Activated CD4-positive, alpha-beta T cell treated with anti-CD3 and anti-CD28 coated beads for 36 hours (primary cell): ENCODE data around the gene TMC3. TPM values are rescaled to one million over a fixed set of nuclear protein-coding genes. Genes with fewer than 3 reads are reported as not detected.

Experiments used
- ATAC-seq: fragments of 200-7000 bp; cut with Tn5 transposase; one replicate; pipeline ENCODE4 v1.10.0; 2021; ENCODE audit warnings: mild to moderate bottlenecking, moderate library complexity
- CTCF ChIA-PET: fragments of 350-600 bp; sonication (Branson Sonifier 250); formaldehyde crosslinking; loops from one replicate; lab custom pipeline; 2021; ENCODE audit warnings: antibody characterized with exemption; lab: Charles Lee
- POLR2A ChIA-PET: fragments of 350-600 bp; sonication (Branson Sonifier 250); formaldehyde crosslinking; loops from one replicate; lab custom pipeline; 2021; ENCODE audit warnings: antibody characterized with exemption, inconsistent platforms; lab: Charles Lee
- DNase-seq: peaks from one replicate; pipeline ENCODE4 v3.0.0-alpha.2; 2020
- H3K27ac Mint-ChIP-seq: one replicate; pipeline ENCODE4 v1.8.0; 2021; ENCODE audit warnings: mixed read lengths
- H3K27me3 Mint-ChIP-seq: one replicate; pipeline ENCODE4 v1.8.0; 2021; ENCODE audit warnings: mixed read lengths
- H3K36me3 Mint-ChIP-seq: one replicate; pipeline ENCODE4 v1.8.0; 2021; ENCODE audit warnings: low read depth, mixed read lengths
- H3K4me1 Mint-ChIP-seq: one replicate; pipeline ENCODE4 v1.8.0; 2021; ENCODE audit warnings: mixed read lengths
- H3K4me3 Mint-ChIP-seq: one replicate; pipeline ENCODE4 v1.8.0; 2021; ENCODE audit warnings: mild to moderate bottlenecking, moderate library complexity, mixed read lengths
- H3K9me3 Mint-ChIP-seq: one replicate; pipeline ENCODE4 v1.8.0; 2021; ENCODE audit warnings: low read depth, mixed read lengths
- intact Hi-C, 2 experiments: fragments of 100-400 bp; cut with DNase I in 1 of 2; cut with micrococcal nuclease in 1 of 2; formaldehyde crosslinking; loops; one replicate each; pipeline versions ENCODE4 v1.14.2 to v1.15.1; 2022 to 2024; cut with DNase I, micrococcal nuclease
- total RNA-seq, 2 experiments: library from RNA; stranded (reverse); gene quantifications; one replicate each; pipeline ENCODE4 v1.2.3, GENCODE V29; 2021

Gene TMC3
- total RNA-seq, 2 experiments from 2014 or later = not detected

GRCh38 chr15:81407718-81408117, 33.7 kb upstream of the TMC3 start:
- H3K9me3 Mint-ChIP-seq = no peaks in the 10 kb centered on the region
- CTCF ChIA-PET = interaction anchor here (0.6 to 2.7 kb wide), 6 partner anchors 8 to 345 kb away, joined by 3 to 14 read pairs (median 4); no protein-coding TSS in a partner anchor
- no peaks in the 10 kb centered on the region for H3K36me3 Mint-ChIP-seq
- no peak for ATAC-seq
- POLR2A ChIA-PET = interaction anchor here (0.5 kb wide), 1 partner anchor 268 kb away, joined by 3 read pairs; no protein-coding TSS in a partner anchor
- H3K4me3 Mint-ChIP-seq = no peak overlapping the region
- intact Hi-C loops = loop anchor here in 1 of 2 experiments (10.0 kb wide), 1 partner anchor 413 kb away; no protein-coding TSS in a partner anchor
- no peak for DNase-seq
- H3K4me1 Mint-ChIP-seq = peaks cover 4% of the 10 kb centered on the region
- no peak overlapping the region for H3K27ac Mint-ChIP-seq
- no peaks in the 10 kb centered on the region for H3K27me3 Mint-ChIP-seq

GRCh38 chr15:81407176-81407575, 33.2 kb upstream of the TMC3 start:
- POLR2A ChIA-PET = interaction anchor here (0.5 kb wide), 1 partner anchor 267 kb away, joined by 3 read pairs; no protein-coding TSS in a partner anchor
- H3K27ac Mint-ChIP-seq = no peak overlapping the region
- DNase-seq (no peak), ATAC-seq (no peak)
- H3K9me3 Mint-ChIP-seq = no peaks in the 10 kb centered on the region
- peaks cover 4% of the 10 kb centered on the region for H3K4me1 Mint-ChIP-seq
- no peaks in the 10 kb centered on the region for H3K27me3 Mint-ChIP-seq
- no peaks in the 10 kb centered on the region for H3K36me3 Mint-ChIP-seq
- intact Hi-C loops = loop anchor here in 1 of 2 experiments (10.0 kb wide), 1 partner anchor 412 kb away; no protein-coding TSS in a partner anchor
- no peak overlapping the region for H3K4me3 Mint-ChIP-seq
- CTCF ChIA-PET = interaction anchor here (0.7 to 2.7 kb wide), 5 partner anchors 10 to 141 kb away, joined by 3 to 14 read pairs (median 4); no protein-coding TSS in a partner anchor

GRCh38 chr15:81400640-81401236, 26.7 kb upstream of the TMC3 start:
- ATAC-seq = peak; percentile 44
- H3K4me3 Mint-ChIP-seq = no peak overlapping the region
- no peaks in the 10 kb centered on the region for H3K9me3 Mint-ChIP-seq
- no peaks in the 10 kb centered on the region for H3K36me3 Mint-ChIP-seq
- ChIA-PET CTCF (interaction anchor here (0.6 to 5.4 kb wide), 11 partner anchors 10 to 543 kb away, joined by 3 to 70 read pairs (median 5); no protein-coding TSS in a partner anchor), POLR2A (no interaction called here)
- no peak overlapping the region for H3K27ac Mint-ChIP-seq
- intact Hi-C loops = loop anchor here (1.0 to 10.0 kb wide), 6 partner anchors 68 to 406 kb away; no protein-coding TSS in a partner anchor
- no peak for DNase-seq
- H3K27me3 Mint-ChIP-seq = no peaks in the 10 kb centered on the region
- H3K4me1 Mint-ChIP-seq = peaks cover 3% of the 10 kb centered on the region

- no peaks in the 10 kb centered on the region for H3K9me3 Mint-ChIP-seq
- no peak overlapping the region for H3K27ac Mint-ChIP-seq
- ATAC-seq (no peak), DNase-seq (no peak)
- ChIA-PET CTCF (interaction anchor here (0.7 to 5.4 kb wide), 15 partner anchors 9 to 292 kb away, joined by 3 to 70 read pairs (median 5); no protein-coding TSS in a partner anchor), POLR2A (no interaction called here)
- intact Hi-C loops = no loop called here
- no peak overlapping the region for H3K4me3 Mint-ChIP-seq
- H3K4me1 Mint-ChIP-seq = peaks cover 3% of the 10 kb centered on the region
- no peaks in the 10 kb centered on the region for H3K36me3 Mint-ChIP-seq
- H3K27me3 Mint-ChIP-seq = no peaks in the 10 kb centered on the region
These were observed 25.0 kb upstream of the TMC3 start for GRCh38 chr15:81398910-81399551.

- H3K4me1 Mint-ChIP-seq = peaks cover 3% of the 10 kb centered on the region
- H3K36me3 Mint-ChIP-seq = no peaks in the 10 kb centered on the region
- no peaks in the 10 kb centered on the region for H3K9me3 Mint-ChIP-seq
- no peak for ATAC-seq
- no peak overlapping the region for H3K4me3 Mint-ChIP-seq
- ChIA-PET POLR2A (no interaction called here), CTCF (interaction anchor here (0.9 to 5.4 kb wide), 8 partner anchors 9 to 292 kb away, joined by 3 to 70 read pairs (median 10); no protein-coding TSS in a partner anchor)
- intact Hi-C loops = no loop called here
- no peak overlapping the region for H3K27ac Mint-ChIP-seq
- DNase-seq = no peak
- H3K27me3 Mint-ChIP-seq = no peaks in the 10 kb centered on the region
These were observed 24.4 kb upstream of the TMC3 start for GRCh38 chr15:81398456-81398855.

GRCh38 chr15:81394603-81395002, 20.6 kb upstream of the TMC3 start:
- DNase-seq (no peak), ATAC-seq (no peak)
- Mint-ChIP-seq H3K4me1 (no peaks in the 10 kb centered on the region), H3K36me3 (no peaks in the 10 kb centered on the region), H3K27ac (no peak overlapping the region), H3K4me3 (no peak overlapping the region), H3K27me3 (no peaks in the 10 kb centered on the region), H3K9me3 (no peaks in the 10 kb centered on the region)
- ChIA-PET CTCF (interaction anchor here (0.6 to 2.0 kb wide), 8 partner anchors 10 to 719 kb away, joined by 3 to 14 read pairs (median 3); no protein-coding TSS in a partner anchor), POLR2A (interaction anchor here (0.5 to 0.7 kb wide), 3 partner anchors 56 to 103 kb away, joined by 3 to 6 read pairs (median 3); no protein-coding TSS in a partner anchor)
- intact Hi-C loops = no loop called here

- Mint-ChIP-seq H3K9me3 (no peaks in the 10 kb centered on the region), H3K36me3 (no peaks in the 10 kb centered on the region), H3K27me3 (no peaks in the 10 kb centered on the region), H3K27ac (no peak overlapping the region), H3K4me3 (no peak overlapping the region), H3K4me1 (no peaks in the 10 kb centered on the region)
- ATAC-seq = no peak
- POLR2A ChIA-PET = no interaction called here
- DNase-seq = no peak
- intact Hi-C loops = no loop called here
- CTCF ChIA-PET = interaction anchor here (1.3 kb wide), 1 partner anchor 16 kb away, joined by 4 read pairs; no protein-coding TSS in a partner anchor
These were observed 17.6 kb upstream of the TMC3 start for GRCh38 chr15:81391657-81392056.

- Mint-ChIP-seq H3K27me3 (no peaks in the 10 kb centered on the region), H3K36me3 (no peaks in the 10 kb centered on the region), H3K9me3 (no peaks in the 10 kb centered on the region), H3K27ac (no peak overlapping the region), H3K4me1 (peaks cover 8% of the 10 kb centered on the region), H3K4me3 (no peak overlapping the region)
- intact Hi-C loops = loop anchor here in 1 of 2 experiments (10.0 kb wide), 1 partner anchor 74 kb away; no protein-coding TSS in a partner anchor
- DNase-seq = no peak
- CTCF ChIA-PET = interaction anchor here (1.3 to 2.3 kb wide), 3 partner anchors 11 to 113 kb away, joined by 4 to 8 read pairs (median 6); no protein-coding TSS in a partner anchor
- ATAC-seq = no peak
- POLR2A ChIA-PET = no interaction called here
These were observed 14.4 kb upstream of the TMC3 start for GRCh38 chr15:81388436-81388770.

- DNase-seq (no peak), ATAC-seq (no peak)
- Mint-ChIP-seq H3K9me3 (no peaks in the 10 kb centered on the region), H3K27ac (no peak overlapping the region), H3K27me3 (no peaks in the 10 kb centered on the region), H3K4me3 (no peak overlapping the region), H3K4me1 (peaks cover 8% of the 10 kb centered on the region), H3K36me3 (no peaks in the 10 kb centered on the region)
- ChIA-PET CTCF (interaction anchor here (1.7 to 2.3 kb wide), 2 partner anchors 14 to 113 kb away, joined by 4 to 8 read pairs; no protein-coding TSS in a partner anchor), POLR2A (no interaction called here)
- intact Hi-C loops = loop anchor here in 1 of 2 experiments (10.0 kb wide), 1 partner anchor 73 kb away; no protein-coding TSS in a partner anchor
These were observed 13.8 kb upstream of the TMC3 start for GRCh38 chr15:81387621-81388435.

GRCh38 chr15:81386947-81387346, 12.9 kb upstream of the TMC3 start:
- Mint-ChIP-seq H3K4me3 (no peak overlapping the region), H3K4me1 (peaks cover 8% of the 10 kb centered on the region), H3K9me3 (no peaks in the 10 kb centered on the region), H3K36me3 (no peaks in the 10 kb centered on the region), H3K27ac (no peak overlapping the region), H3K27me3 (no peaks in the 10 kb centered on the region)
- intact Hi-C loops = loop anchor here in 1 of 2 experiments (10.0 kb wide), 1 partner anchor 72 kb away; no protein-coding TSS in a partner anchor
- no peak for ATAC-seq
- DNase-seq = no peak
- ChIA-PET POLR2A (no interaction called here), CTCF (interaction anchor here (1.7 kb wide), 1 partner anchor 15 kb away, joined by 4 read pairs; no protein-coding TSS in a partner anchor)
